ENCODE measurements around the gene MEGF8. TPM values are rescaled to one million over a fixed set of nuclear protein-coding genes. Genes with fewer than 3 reads are reported as not detected.
"Not testable (repeated sequence)": the region's sequence is repeated elsewhere in the genome, so short reads cannot be mapped to it uniquely, and the experiment has no call there.

MEGF8 gene
- total and polyA plus RNA-seq, 2 of the 8 experiments (the other 6 are each of a cell fraction or from before 2014, with no cell fraction given): 13.0 to 23.7 TPM

GRCh38 chr19:42339922-42340321 lies 14.5 kb downstream of the MEGF8 start:
- H2BK15ac ChIP-seq (ENCODE audit: low read length); H2BK5ac ChIP-seq (ENCODE audit: low read depth, low read length); H4K5ac ChIP-seq (ENCODE audit: insufficient read length, low read depth, low read length); H3K9ac ChIP-seq (replicated peaks in 1 of 4; ENCODE audit: extremely low read depth in 1 of 4, low read depth in 3 of 4, low read length in 3 of 4); FAIRE-seq; H3K79me1 ChIP-seq (ENCODE audit: low read depth, low read length); H4K20me1 ChIP-seq (replicated peaks in 1 of 2; ENCODE audit: control insufficient read depth in 1 of 2, insufficient read depth in 2 of 2, low read length in 2 of 2); H3K4me3 ChIP-seq (ENCODE audit: extremely low read depth in 1 of 4, insufficient read depth in 2 of 4, low read depth in 3 of 4, low read length in 4 of 4); H3K23me2 ChIP-seq (ENCODE audit: low read depth, low read length); H3K27me3 ChIP-seq (replicated peaks in 1 of 4; ENCODE audit: control insufficient read depth in 3 of 4, extremely low read depth in 1 of 4, insufficient read depth in 3 of 4, low read length in 3 of 4); H2BK12ac ChIP-seq (ENCODE audit: low read depth, low read length); DNase-seq (ENCODE audit: low read depth in 1 of 2, low spot score in 2 of 2); H3K4me1 ChIP-seq (replicated peaks in 1 of 4; ENCODE audit: control insufficient read depth in 3 of 4, insufficient read depth in 4 of 4, low read length in 3 of 4); H3K9me3 ChIP-seq (ENCODE audit: insufficient read depth in 2 of 2, low read depth in 1 of 2, low read length in 1 of 2); H2AK5ac ChIP-seq (ENCODE audit: low read depth, low read length); H3K4me2 ChIP-seq (ENCODE audit: insufficient read depth in 1 of 2, low read depth in 2 of 2, low read length in 2 of 2); H3K4ac ChIP-seq (replicated peaks; ENCODE audit: insufficient read length, low read depth, low read length); H4K8ac ChIP-seq (ENCODE audit: extremely low read depth, insufficient read depth, low read length); H2BK20ac ChIP-seq (ENCODE audit: low read length); H3K79me2 ChIP-seq (ENCODE audit: control insufficient read depth in 1 of 2, insufficient read depth in 2 of 2, low read length in 2 of 2); H2BK120ac ChIP-seq (replicated peaks; ENCODE audit: low read depth, low read length); H3K56ac ChIP-seq (replicated peaks; ENCODE audit: insufficient read length, low read depth, low read length); H3K14ac ChIP-seq (ENCODE audit: insufficient read length); H4K91ac ChIP-seq (replicated peaks; ENCODE audit: insufficient read length, low read length); H3K27ac ChIP-seq (ENCODE audit: low read depth, low read length); H3K23ac ChIP-seq (ENCODE audit: insufficient read length); H2AFZ ChIP-seq (ENCODE audit: low read length); H3K18ac ChIP-seq (ENCODE audit: extremely low read depth, low read length): not testable (repeated sequence)
- POLR2A ChIA-PET (ENCODE audit: partially characterized antibody): interaction anchor here (0.6 to 0.8 kb wide), 2 partner anchors 130 to 480 kb away, joined by 3 read pairs; partner anchors contain the start of gene RPS19
- H3K36me3 ChIP-seq (ENCODE audit: control insufficient read depth in 2 of 4, insufficient read depth in 4 of 4, low read length in 3 of 4): peaks cover 0 to 11% (median 2%) of the 10 kb centered on the region in 4 experiments; a peak in 1 of 8 replicates
- CTCF ChIA-PET (ENCODE audit: partially characterized antibody): interaction anchor here (0.8 to 1.7 kb wide), 3 partner anchors 9 to 21 kb away, joined by 3 to 5 read pairs (median 4); no protein-coding TSS in a partner anchor
- WGBS, 2 experiments (ENCODE audit: extremely low coverage in 1 of 2, insufficient coverage in 1 of 2, insufficient read length in 1 of 2, insufficient replicate concordance in 2 of 2, low coverage in 1 of 2, low lambda C conversion rate in 2 of 2, missing lambda C conversion rate in 1 of 2): 90% methylated on average over 4 of the region's 4 CpGs; no CpG with 5 or more reads in 1 of the 2 experiments
